T47D (cell line): ENCODE results near the gene PPP2R5D.
"Not testable (repeated sequence)": the region's sequence is repeated elsewhere in the genome, so short reads cannot be mapped to it uniquely, and the experiment has no call there.

Source experiments
- DNase-seq, 2 experiments: peaks; one replicate each; pipeline versions ENCODE4 v3.0.0 to v3.0.0-alpha.2; 2011 to 2012; ENCODE audit warnings: low read depth in 1 of 2, low spot score in 1 of 2
- JUND ChIP-seq: IDR thresholded peaks from 2 replicates; pipeline ENCODE4 v1.6.1; 2012; ENCODE audit warnings: low read depth
- in situ Hi-C: cut with HindIII; loops from 2 replicates; pipeline ENCODE4 v1.10.0; 2016; ENCODE audit warnings: low sequenced_read_pairs, low pct_unique_long_range_greater_than_20kb

PPP2R5D gene

DNA sequence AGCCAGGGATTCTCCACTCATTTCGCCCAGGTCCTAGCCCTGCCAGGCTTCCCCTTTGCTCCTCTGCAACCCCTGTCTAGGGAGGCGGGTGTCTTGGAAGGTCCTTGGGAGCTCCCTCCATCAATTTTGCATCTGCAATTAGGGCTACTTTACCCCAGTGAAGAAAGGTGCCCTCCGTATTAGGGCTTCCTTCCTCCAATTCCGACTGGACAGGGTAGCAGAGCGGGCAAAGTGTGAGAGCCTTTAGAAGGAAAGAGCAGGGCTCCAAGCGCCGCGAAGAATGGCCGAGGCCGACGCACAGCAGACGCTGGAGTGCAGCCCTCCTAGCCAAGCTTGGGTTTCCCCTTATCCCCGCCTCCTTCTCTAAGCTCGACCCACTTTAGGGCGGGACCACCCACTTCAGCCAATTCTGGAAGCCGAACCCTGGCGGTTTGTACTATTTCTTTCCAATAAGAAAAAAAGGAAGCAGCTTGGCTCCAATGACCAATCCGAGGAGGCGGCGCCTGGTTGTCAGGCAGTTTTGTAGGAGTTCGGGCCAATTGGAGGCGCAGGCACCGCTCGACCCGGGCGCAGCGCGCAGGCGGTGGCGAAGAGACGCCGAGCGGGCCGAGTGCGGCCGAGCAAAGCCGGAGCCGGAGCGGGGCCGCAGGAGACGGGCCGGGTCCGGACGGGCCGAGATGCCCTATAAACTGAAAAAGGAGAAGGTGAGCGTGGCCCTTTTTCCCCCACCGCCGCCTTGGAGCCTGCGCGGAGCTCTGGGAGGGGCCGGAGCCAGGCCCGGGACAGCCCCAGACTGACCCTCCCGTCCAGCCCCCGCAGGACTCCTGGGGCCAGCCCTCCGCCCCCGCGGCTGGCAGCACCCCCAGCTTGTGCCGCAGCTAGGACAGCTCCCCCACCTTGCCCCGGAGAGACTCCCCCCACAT is at the start of gene PPP2R5D:
Gene PPP2R5D, plus strand, starts transcription at position 570 of the 923 bp plus-strand sequence. Its CDS starts 108 bp downstream, at position 678.
- DNase-seq = peak; percentile 96 to 99
- in situ Hi-C loops = no loop called here
- no peak for TF ChIP-seq JUND

GRCh38 chr6:42935322-42935721 is 49.0 kb upstream of the PPP2R5D start:
- TF ChIP-seq JUND = no peak
- in situ Hi-C loops = no loop called here
- DNase-seq = no peak

DNA sequence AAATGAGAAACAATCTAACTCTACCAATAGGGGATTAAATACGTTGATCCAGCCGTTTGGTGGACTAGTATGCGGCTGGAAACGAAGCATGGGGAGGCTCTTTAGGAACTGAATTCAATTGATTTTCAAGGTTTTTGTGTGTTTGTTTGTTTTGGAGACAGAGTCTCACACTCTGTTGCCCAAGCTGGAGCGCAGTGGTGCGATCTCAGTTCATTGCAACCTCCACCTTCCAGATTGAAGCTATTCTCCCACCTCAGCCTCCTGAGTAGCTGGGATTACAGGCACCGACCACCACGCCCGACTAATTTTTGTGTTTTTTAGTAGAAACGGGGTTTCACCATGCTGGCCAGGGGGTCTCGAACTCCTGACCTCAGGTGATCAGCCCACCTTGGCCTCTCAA is 48.0 kb upstream of the PPP2R5D start:
- TF ChIP-seq JUND = no peak
- in situ Hi-C loops = no loop called here
- DNase-seq = no peak

- TF ChIP-seq JUND = no peak
- DNase-seq = no peak
- in situ Hi-C loops = no loop called here
Observed at GRCh38 chr6:42937548-42938427, 46.6 kb upstream of the PPP2R5D start.

GRCh38 chr6:42938428-42938796 is 46.0 kb upstream of the PPP2R5D start:
- in situ Hi-C loops = no loop called here
- no peak for DNase-seq
- TF ChIP-seq JUND = no peak

DNA sequence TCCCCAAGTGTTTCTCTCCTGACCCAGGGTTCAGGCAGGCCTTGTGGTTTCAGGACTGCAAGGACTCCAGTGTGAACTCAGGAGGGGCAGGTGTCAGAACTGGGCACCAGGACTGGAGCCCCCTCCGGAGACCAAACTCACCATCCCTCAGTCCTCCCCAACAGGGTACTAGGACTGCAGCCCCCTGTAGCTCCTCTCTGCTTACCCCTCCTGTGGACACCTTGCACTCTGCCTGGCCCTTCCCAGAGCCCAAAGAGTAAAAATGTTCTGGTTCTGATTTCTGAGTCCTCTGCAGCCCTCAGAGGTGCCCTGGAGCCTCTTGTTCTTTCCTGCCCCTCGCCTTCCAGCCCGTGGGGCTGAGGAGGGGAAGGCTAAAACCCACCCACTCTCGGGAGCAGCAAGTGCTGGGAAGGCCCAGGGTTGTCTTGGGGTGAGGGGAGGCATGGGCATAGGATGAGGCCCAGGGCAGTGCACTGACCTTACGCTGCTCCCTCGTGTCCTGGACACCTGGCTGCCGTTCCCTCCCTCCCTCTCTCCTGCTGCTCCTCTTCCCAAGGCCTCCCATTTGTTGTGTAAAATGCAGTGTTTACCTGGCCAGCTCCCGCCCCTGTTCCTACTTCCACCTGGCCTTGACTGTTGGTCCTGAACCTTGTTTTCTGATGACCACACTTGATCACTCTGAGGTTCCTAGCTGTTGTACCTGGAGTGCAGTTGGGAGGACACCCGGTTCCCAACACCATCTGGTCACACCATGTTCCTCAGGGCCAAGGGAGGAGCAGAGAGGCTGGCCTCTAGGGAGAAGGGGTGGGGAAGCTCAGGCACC is 45.2 kb upstream of the PPP2R5D start:
- no peak for TF ChIP-seq JUND
- in situ Hi-C loops = no loop called here
- DNase-seq = peak in 1 of 2 experiments; percentile 34

DNA sequence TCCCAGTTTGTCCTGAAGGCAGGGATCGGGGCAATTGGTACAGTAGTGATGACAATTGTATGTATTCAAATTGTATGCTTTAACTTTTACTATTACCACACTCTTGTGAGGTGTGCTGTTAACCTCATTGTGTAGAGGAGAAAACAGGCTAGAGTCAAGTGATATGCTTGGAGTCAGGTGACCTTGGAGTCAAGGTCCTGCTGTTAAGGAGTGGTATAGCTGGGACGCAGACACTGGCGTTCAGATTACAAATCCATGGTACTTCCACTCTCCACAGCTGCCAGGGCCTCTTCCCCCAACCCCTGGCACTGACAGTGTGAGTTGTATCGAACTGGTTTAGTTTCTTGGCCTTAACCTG is 44.6 kb upstream of the PPP2R5D start:
- no peak for TF ChIP-seq JUND
- in situ Hi-C loops = no loop called here

GRCh38 chr6:42940493-42941045 is 43.8 kb upstream of the PPP2R5D start:
- in situ Hi-C loops = no loop called here
- DNase-seq = no peak
- TF ChIP-seq JUND = no peak

More for the DNA sequence above, 44.6 kb upstream of the PPP2R5D start:
- no peak for DNase-seq

DNA sequence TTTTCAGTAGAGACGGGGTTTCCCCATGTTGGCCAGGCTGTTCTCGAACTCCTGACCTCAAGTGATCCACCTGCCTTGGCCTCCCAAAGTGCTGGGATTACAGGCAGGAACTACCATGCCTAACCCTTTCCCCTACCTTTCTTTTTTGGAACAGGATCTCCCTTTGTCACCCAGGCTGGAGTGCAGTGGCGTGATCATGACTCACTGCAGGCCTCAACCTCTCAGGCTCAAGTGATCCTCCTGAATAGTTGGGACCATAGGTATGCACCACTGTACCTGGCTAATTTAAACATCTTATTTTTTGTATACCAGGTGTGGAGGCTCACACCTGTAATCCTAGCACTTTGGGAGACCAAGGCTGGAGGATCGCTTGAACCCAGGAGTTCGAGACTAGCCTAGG is 43.0 kb upstream of the PPP2R5D start:
- in situ Hi-C loops = not testable (repeated sequence)

GRCh38 chr6:42942444-42942843 is 41.9 kb upstream of the PPP2R5D start:
- no peak for TF ChIP-seq JUND
- in situ Hi-C loops = no loop called here
- no peak for DNase-seq

More for the DNA sequence above, 43.0 kb upstream of the PPP2R5D start:
- not testable (repeated sequence) for DNase-seq

- in situ Hi-C loops = no loop called here
- no peak for DNase-seq
- TF ChIP-seq JUND = no peak
Observed at GRCh38 chr6:42947950-42948349, 36.4 kb upstream of the PPP2R5D start.

DNA sequence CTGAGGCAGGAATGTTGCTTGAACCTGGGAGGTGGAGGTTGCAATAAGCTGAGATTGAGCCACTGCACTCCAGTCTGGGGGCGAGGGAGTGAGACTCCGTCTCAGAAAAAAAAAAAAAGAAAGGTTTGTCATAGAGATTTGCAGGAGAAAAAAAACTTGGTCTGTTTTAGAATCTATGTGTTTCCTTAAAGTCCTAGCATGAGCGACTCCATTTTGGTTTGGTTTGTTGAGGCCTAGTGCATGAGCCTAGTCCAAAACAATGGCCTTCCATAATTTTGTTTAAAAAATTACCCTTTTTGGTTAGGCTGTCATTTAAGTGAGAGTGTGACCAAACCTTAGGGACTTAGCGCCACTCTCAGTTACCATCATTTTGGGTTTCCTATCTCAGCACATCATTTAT is 32.0 kb upstream of the PPP2R5D start:
- no peak for TF ChIP-seq JUND
- no peak for DNase-seq
- in situ Hi-C loops = no loop called here

GRCh38 chr6:42954405-42954804 is 30.0 kb upstream of the PPP2R5D start:
- in situ Hi-C loops = not testable (repeated sequence)

More at GRCh38 chr6:42954405-42954804, 30.0 kb upstream of the PPP2R5D start:
- DNase-seq = peak in 1 of 2 experiments; percentile 63
